ENCODE data around the gene RIMBP3C. TPM values are rescaled to one million over a fixed set of nuclear protein-coding genes. Genes with fewer than 3 reads are reported as not detected.
A peak's percentile ranks its signal among the peaks of the same experiment; 100 is the strongest.
"Not testable (repeated sequence)": the region's sequence is repeated elsewhere in the genome, so short reads cannot be mapped to it uniquely, and the experiment has no call there.

RIMBP3C gene, protein sequence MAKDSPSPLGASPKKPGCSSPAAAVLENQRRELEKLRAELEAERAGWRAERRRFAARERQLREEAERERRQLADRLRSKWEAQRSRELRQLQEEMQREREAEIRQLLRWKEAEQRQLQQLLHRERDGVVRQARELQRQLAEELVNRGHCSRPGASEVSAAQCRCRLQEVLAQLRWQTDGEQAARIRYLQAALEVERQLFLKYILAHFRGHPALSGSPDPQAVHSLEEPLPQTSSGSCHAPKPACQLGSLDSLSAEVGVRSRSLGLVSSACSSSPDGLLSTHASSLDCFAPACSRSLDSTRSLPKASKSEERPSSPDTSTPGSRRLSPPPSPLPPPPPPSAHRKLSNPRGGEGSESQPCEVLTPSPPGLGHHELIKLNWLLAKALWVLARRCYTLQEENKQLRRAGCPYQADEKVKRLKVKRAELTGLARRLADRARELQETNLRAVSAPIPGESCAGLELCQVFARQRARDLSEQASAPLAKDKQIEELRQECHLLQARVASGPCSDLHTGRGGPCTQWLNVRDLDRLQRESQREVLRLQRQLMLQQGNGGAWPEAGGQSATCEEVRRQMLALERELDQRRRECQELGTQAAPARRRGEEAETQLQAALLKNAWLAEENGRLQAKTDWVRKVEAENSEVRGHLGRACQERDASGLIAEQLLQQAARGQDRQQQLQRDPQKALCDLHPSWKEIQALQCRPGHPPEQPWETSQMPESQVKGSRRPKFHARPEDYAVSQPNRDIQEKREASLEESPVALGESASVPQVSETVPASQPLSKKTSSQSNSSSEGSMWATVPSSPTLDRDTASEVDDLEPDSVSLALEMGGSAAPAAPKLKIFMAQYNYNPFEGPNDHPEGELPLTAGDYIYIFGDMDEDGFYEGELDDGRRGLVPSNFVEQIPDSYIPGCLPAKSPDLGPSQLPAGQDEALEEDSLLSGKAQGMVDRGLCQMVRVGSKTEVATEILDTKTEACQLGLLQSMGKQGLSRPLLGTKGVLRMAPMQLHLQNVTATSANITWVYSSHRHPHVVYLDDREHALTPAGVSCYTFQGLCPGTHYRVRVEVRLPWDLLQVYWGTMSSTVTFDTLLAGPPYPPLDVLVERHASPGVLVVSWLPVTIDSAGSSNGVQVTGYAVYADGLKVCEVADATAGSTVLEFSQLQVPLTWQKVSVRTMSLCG (N-terminal part only)
- total RNA-seq = 0.18 and 0.34 TPM in 2 replicates

DNA sequence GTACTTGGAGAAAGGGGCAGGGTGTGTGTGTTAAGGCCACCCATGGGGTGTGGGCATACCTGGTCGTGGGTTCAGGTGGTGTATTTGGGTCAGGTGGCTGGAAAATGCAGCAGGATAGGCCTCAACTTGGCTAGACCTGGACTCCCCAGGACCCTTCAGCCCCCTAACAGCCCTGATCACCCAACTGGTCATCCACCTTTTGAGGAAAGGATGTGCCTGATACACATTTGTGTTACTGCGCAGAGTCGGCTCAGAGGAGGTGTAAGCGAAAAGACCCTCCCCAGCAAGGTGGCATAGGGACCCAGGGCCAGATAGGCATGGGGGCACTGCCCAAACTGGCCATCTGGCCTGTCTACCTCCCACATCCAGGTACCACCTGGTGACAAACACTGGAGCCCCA, at the start of gene RIMBP3C:
Gene RIMBP3C, minus strand, starts transcription at position 101 of the 400 bp plus-strand sequence. CDS start 485 bp downstream, outside the sequence.
- DNase-seq (ENCODE audit: low spot score); H3K27ac Mint-ChIP-seq; H3K4me1 Mint-ChIP-seq (ENCODE audit: low read depth); H3K27me3 Mint-ChIP-seq (ENCODE audit: low read depth); H3K36me3 Mint-ChIP-seq (ENCODE audit: low read depth); H3K9me3 Mint-ChIP-seq; intact Hi-C loops (cut with micrococcal nuclease); H3K4me3 Mint-ChIP-seq (ENCODE audit: low read depth): not testable (repeated sequence)

DNA sequence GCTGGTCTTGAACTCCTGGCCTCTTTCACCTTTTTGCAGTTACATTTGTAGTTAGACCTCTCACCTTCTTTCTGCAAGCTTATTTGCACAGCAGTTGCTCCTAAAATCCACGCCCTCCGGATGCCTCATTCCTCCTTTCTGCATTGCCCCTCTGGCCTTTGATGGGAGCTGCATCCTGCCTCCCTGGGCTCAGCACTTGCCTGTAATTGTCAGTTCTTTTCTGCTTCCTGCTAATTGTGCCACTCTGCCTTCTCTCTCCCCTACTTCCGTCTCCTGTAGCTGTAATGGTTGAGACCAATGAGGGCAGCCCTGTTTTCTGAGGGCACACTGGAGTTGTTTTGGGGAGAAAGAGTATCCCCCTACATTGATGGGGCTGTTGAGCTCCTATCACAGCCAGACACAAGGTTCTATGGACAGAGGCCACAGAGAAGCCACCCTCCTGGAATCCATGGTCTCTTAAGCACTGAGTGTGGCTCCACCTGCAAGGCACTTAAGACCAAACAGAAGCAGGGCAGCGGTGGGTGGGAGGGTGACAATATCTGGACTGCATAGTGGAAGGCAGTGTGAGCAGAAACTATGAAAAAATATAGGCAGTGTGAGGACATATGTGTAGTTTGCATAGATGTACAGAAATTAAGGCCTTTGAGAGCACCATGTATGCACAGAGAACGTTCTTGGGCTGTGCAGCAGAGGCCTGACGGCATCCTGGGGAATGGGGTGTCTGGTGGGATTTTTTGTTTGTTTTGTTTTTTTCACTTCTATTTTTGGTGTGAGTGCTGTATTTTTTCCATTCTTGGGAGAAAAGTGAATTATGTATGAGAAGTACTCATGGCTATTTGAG, 48.0 kb upstream of the RIMBP3C start:
- Mint-ChIP-seq H3K4me3 (ENCODE audit: low read depth) (no peak overlapping the region), H3K9me3 (no peaks in the 10 kb centered on the region), H3K36me3 (ENCODE audit: low read depth) (peaks cover 44% of the 10 kb centered on the region), H3K27ac (no peak overlapping the region), H3K27me3 (ENCODE audit: low read depth) (no peaks in the 10 kb centered on the region), H3K4me1 (ENCODE audit: low read depth) (peaks cover 7% of the 10 kb centered on the region)
- DNase-seq (ENCODE audit: low spot score) = no peak
- intact Hi-C loops (cut with micrococcal nuclease) = no loop called here

DNA sequence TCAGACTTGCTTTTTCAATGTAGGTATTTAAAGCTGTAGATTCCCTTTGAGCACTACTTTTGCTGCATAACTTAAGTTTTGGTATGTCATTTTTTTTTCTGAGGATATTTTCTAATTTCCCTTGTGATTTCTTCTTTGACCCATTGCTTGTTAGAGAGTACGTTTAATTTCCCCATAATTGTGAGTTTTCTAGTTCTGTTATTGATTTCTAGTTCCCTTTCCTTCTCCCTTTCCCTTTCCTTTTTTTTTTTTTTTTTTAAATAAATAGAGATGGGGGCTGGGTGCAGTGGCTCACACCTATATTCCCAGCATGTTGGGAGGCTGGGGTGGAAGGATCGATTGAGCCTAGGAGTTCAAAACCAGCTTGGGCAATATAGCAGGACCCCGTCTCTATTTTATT, 47.0 kb upstream of the RIMBP3C start:
- no peaks in the 10 kb centered on the region for H3K27me3 Mint-ChIP-seq (ENCODE audit: low read depth)
- DNase-seq (ENCODE audit: low spot score) = no peak
- peaks cover 54% of the 10 kb centered on the region for H3K36me3 Mint-ChIP-seq (ENCODE audit: low read depth)
- H3K4me3 Mint-ChIP-seq (ENCODE audit: low read depth) = no peak overlapping the region
- no peak overlapping the region for H3K27ac Mint-ChIP-seq
- intact Hi-C loops (cut with micrococcal nuclease) = no loop called here
- H3K9me3 Mint-ChIP-seq = no peaks in the 10 kb centered on the region
- peaks cover 7% of the 10 kb centered on the region for H3K4me1 Mint-ChIP-seq (ENCODE audit: low read depth)

DNA sequence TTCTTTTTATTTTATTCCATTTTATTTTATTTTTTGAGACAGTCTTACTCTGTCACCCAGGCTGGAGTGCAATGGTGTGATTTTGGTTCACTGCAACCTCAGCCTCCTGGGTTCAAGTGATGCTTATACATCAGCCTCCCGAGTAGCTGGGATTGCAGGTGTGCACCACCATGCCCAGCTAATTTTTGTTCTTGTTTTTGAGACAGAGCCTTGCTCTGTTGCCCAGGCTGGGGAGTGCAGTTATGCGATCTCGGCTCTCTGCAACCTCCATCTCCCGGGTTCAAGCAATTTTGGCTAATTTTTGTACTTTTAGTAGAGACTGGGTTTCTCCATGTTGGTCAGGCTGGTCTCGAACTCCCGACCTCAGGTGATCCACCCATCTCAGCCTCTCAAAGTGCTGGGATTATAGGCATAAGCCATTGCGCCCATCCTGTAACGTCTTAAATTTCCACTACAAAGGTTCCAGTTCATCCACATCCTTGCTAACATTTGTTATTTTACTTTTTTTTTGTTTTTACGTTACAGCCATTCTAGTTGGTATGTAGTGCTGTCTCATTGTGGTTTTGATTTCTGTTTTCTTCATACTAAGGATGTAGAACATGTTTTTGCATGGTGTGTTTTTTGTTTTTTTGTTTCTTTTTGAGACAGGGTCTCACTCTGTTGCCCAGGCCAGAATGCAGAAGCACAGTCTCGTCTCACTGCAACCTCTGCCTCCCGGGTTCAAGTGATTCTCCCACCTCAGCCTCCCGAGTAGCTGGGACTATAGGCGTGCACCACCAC, 45.3 kb upstream of the RIMBP3C start:
- H3K4me3 Mint-ChIP-seq (ENCODE audit: low read depth); H3K4me1 Mint-ChIP-seq (ENCODE audit: low read depth); intact Hi-C loops (cut with micrococcal nuclease); H3K27ac Mint-ChIP-seq; H3K27me3 Mint-ChIP-seq (ENCODE audit: low read depth); H3K9me3 Mint-ChIP-seq; DNase-seq (ENCODE audit: low spot score): not testable (repeated sequence)
- H3K36me3 Mint-ChIP-seq (ENCODE audit: low read depth) = peaks cover 56% of the 10 kb centered on the region

DNA sequence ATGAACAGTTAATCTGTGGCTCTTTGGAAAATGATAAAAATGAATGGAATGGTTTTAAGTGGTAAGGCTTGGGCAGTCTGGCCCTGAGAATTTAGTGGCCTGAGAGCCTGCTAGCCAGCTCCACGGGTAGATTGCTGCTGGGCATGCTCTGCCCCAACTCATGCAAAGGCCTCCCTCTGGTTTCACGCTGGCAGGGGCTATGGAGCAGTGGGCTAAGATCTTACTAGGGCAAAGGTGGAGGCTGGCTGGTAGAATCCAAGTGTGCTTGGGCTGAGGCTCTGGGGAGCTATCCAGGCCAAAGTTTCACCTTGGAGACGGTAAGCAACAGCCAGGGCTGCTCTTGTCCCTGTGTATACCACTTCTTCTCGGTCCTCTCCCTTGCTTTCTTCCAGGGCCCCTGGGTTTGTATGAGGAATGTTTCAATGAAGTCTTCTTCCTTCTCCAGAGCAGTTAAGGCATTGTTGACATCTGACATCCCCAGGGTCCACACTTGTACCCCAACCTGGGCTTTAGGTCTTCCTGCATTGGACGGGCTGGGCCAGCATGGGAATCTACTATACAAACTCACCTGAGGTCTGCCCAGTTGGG, 43.7 kb upstream of the RIMBP3C start:
- intact Hi-C loops (cut with micrococcal nuclease) = no loop called here
- DNase-seq (ENCODE audit: low spot score) = no peak
- H3K4me1 Mint-ChIP-seq (ENCODE audit: low read depth) = peaks cover 9% of the 10 kb centered on the region
- no peaks in the 10 kb centered on the region for H3K9me3 Mint-ChIP-seq
- H3K27ac Mint-ChIP-seq = no peak overlapping the region
- H3K4me3 Mint-ChIP-seq (ENCODE audit: low read depth) = no peak overlapping the region
- no peaks in the 10 kb centered on the region for H3K27me3 Mint-ChIP-seq (ENCODE audit: low read depth)
- peaks cover 63% of the 10 kb centered on the region for H3K36me3 Mint-ChIP-seq (ENCODE audit: low read depth)

DNA sequence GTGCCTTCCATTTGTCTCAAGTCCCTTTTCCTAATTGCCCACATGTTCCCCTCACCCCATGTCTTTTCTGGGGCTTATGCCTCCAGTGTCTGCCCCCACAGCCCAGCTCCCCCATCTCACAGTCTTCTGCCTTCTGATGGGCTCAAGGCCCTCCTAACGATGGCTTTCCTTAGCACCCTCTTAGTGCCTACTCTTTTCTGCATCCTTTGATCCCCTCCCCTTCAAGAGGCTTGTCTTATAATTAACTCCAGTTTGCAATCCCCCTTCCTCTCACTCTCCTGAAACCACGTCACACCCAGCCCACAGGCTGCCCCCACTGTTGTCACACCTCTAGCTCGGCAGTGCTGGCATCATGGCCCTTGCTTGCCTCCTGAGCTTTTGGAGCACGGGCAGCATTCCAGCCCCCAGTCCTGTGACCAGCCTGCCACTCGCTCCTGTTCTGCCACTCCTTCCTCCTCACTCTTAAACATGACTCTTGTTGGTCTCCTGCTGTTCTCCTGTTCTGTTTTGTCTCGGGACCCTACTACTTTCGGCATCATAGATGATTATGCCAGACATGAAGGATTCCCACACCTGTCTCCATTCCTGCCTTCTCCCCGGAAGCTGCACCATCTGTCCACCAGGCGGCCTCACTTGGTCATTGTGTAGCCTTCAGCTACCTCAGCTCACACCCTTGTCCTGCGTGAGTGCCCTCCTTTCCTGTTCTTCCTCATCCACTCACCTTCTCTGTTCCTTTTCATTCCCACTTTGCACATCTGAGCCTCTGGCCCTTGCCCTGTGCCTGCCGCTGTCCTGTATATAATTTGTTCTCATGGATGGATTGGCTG, 42.4 kb upstream of the RIMBP3C start:
- Mint-ChIP-seq H3K27me3 (ENCODE audit: low read depth) (no peaks in the 10 kb centered on the region), H3K36me3 (ENCODE audit: low read depth) (peaks cover 58% of the 10 kb centered on the region), H3K27ac (peak overlapping the region; percentile 41), H3K4me1 (ENCODE audit: low read depth) (peaks cover 8% of the 10 kb centered on the region), H3K9me3 (no peaks in the 10 kb centered on the region), H3K4me3 (ENCODE audit: low read depth) (no peak overlapping the region)
- DNase-seq (ENCODE audit: low spot score) = no peak
- intact Hi-C loops (cut with micrococcal nuclease) = no loop called here

DNA sequence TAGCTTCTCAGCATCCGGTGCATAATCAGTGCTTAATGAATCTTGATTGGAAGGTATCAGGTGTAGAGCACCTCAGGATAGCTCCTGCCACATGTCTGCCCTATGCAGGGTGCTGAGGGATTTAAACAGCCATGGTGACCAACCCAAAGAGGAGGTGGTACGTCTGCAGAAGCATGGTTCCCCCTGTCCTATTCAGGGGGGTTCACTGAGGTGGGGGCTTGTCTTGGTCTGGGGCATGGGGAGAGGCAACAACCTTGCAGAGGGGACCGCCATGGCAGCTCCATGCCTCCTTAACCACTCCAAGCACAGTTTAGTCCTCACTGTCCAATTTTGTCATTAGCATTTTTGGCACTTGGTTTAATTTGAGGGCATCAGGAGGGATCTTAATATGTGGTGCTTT, 41.2 kb upstream of the RIMBP3C start:
- Mint-ChIP-seq H3K4me1 (ENCODE audit: low read depth) (peaks cover 14% of the 10 kb centered on the region), H3K27ac (no peak overlapping the region), H3K4me3 (ENCODE audit: low read depth) (no peak overlapping the region), H3K36me3 (ENCODE audit: low read depth) (peaks cover 61% of the 10 kb centered on the region), H3K27me3 (ENCODE audit: low read depth) (no peaks in the 10 kb centered on the region), H3K9me3 (no peaks in the 10 kb centered on the region)
- intact Hi-C loops (cut with micrococcal nuclease) = no loop called here
- DNase-seq (ENCODE audit: low spot score) = no peak

DNA sequence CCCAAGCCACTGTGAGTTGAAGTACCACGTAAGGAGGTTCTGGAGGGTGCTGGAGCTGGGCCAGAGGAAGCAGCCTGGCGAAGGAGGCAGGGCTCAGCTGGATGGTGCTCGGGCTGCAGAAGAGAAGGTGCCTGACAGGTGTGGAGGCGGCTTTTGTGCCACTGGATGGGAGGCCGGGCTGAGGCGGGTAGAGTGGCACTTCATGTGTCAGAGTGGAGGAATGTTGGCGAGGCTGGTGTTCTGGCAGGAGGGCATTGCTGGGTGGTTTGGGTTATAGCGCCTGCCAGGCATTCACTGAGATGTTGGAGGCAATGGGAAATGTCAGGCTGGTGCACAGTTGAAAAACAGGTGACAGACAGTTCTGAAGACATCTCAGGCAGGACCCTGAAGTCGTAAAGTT, 40.4 kb upstream of the RIMBP3C start:
- DNase-seq (ENCODE audit: low spot score) = no peak
- intact Hi-C loops (cut with micrococcal nuclease) = no loop called here
- no peaks in the 10 kb centered on the region for H3K9me3 Mint-ChIP-seq
- H3K27me3 Mint-ChIP-seq (ENCODE audit: low read depth) = no peaks in the 10 kb centered on the region
- no peak overlapping the region for H3K4me3 Mint-ChIP-seq (ENCODE audit: low read depth)
- peaks cover 58% of the 10 kb centered on the region for H3K36me3 Mint-ChIP-seq (ENCODE audit: low read depth)
- H3K27ac Mint-ChIP-seq = peak overlapping the region; percentile 2
- H3K4me1 Mint-ChIP-seq (ENCODE audit: low read depth) = peaks cover 16% of the 10 kb centered on the region

DNA sequence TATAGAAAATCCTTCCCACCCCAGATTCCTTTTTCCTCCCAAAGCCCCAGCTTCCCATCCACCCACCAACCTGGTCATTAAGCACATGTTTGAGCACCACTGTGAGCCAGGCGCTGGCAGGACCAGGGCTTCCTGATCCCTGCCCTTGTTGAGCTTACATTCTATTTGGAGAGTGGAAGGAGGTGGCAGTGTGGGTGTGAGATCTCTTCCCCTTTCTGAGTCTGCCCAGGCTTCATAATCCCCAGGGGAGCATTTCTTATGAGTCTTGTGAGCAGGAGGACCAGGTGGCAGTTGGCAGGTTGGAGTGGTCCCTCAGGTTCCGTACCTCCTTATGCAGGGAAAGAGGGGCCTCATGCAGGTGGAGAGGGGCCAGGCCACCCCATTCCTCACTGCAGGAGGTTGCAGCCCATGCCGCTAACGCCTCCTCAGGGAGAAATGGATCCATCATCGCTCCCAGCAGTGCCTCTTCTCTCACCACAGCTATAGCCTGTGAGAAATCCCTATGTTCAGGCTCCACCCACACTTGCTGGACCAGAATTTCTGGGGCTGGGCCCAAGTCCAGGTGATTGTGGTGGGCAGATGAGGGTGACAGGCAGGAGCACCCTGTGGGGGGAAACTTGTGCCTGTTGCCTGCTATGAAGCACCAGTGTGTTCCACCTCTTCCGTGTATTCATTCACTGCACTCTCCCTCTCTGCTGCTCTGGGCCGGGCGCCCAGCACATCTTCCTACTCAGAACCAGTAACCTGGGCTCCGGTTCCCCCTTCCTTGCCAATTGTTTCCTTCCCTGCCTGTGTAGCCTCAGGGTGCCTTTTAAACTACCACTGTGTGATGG, 39.8 kb upstream of the RIMBP3C start:
- intact Hi-C loops (cut with micrococcal nuclease) = no loop called here
- H3K27me3 Mint-ChIP-seq (ENCODE audit: low read depth) = no peaks in the 10 kb centered on the region
- H3K27ac Mint-ChIP-seq = no peak overlapping the region
- no peak overlapping the region for H3K4me3 Mint-ChIP-seq (ENCODE audit: low read depth)
- peaks cover 53% of the 10 kb centered on the region for H3K36me3 Mint-ChIP-seq (ENCODE audit: low read depth)
- DNase-seq (ENCODE audit: low spot score) = no peak
- H3K9me3 Mint-ChIP-seq = no peaks in the 10 kb centered on the region
- H3K4me1 Mint-ChIP-seq (ENCODE audit: low read depth) = peaks cover 16% of the 10 kb centered on the region

DNA sequence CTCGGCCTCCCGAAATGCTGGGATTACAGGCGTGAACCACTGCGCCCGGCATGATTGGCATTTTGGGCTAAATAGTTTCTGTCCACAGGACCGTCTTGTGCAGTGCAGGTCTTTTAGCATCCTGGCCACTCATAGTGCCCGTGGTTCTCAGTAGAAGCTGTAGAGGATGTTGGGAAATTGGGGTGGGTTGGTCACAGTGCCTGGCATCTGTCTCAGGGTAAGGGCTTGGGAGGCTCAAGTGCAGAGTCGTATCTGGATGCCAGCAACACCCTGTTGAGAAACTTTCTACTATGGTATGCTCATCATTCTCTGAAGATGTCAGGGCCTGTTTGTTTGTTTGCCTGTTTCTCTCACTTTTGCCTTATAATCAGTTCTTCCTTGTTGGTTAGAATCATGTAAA, 38.1 kb upstream of the RIMBP3C start:
- no peaks in the 10 kb centered on the region for H3K27me3 Mint-ChIP-seq (ENCODE audit: low read depth)
- intact Hi-C loops (cut with micrococcal nuclease) = loop anchor here (5.0 kb wide), 1 partner anchor 63 kb away; no protein-coding TSS in a partner anchor
- no peak for DNase-seq (ENCODE audit: low spot score)
- H3K4me1 Mint-ChIP-seq (ENCODE audit: low read depth) = peaks cover 16% of the 10 kb centered on the region
- peaks cover 44% of the 10 kb centered on the region for H3K36me3 Mint-ChIP-seq (ENCODE audit: low read depth)
- peak overlapping the region; percentile 34 for H3K27ac Mint-ChIP-seq
- H3K9me3 Mint-ChIP-seq = no peaks in the 10 kb centered on the region
- no peak overlapping the region for H3K4me3 Mint-ChIP-seq (ENCODE audit: low read depth)

Measured in activated T-helper 2 cell treated with anti-CD3 and anti-CD28 coated beads, Interferon-gamma antibody, Interleukin-2, Interleukin-4, amounts not matched to agents 10 μg/mL and 5 μg/mL and 100 μg/mL, durations not matched to agents 14 hours and 24 hours and 36 hours (primary cell).